Effector memory CD8-positive, alpha-beta T cell (primary cell): ENCODE data around the gene TAS1R2.
A peak's percentile ranks its signal among the peaks of the same experiment; 100 is the strongest.

Source experiments
- ATAC-seq: fragments of 150-1000 bp; cut with Tn5 transposase; replicated peaks from 2 replicates; pipeline ENCODE4 v1.10.0; 2021; ENCODE audit warnings: mild to moderate bottlenecking, moderate library complexity
- DNase-seq, 3 experiments: peaks; one replicate each; pipeline ENCODE4 v3.0.0; 2021
- H3K27ac Mint-ChIP-seq, 2 donors: one replicate each; pipeline ENCODE4 v1.8.0; 2022; ENCODE audit warnings: mild to moderate bottlenecking in 2 of 2, mixed read lengths in 2 of 2, moderate library complexity in 2 of 2
- H3K27me3 Mint-ChIP-seq, 2 donors: one replicate each; pipeline ENCODE4 v1.8.0; 2022; ENCODE audit warnings: mixed read lengths in 2 of 2
- H3K36me3 Mint-ChIP-seq: one replicate; pipeline ENCODE4 v1.8.0; 2022; ENCODE audit warnings: mild to moderate bottlenecking, moderate library complexity, mixed read lengths; ENCODE audit not compliant: insufficient read depth
- H3K4me1 Mint-ChIP-seq, 2 donors: one replicate each; pipeline ENCODE4 v1.8.0; 2022; ENCODE audit warnings: low read depth in 2 of 2, mixed read lengths in 2 of 2
- H3K4me3 Mint-ChIP-seq, 2 donors: one replicate each; pipeline ENCODE4 v1.8.0; 2022; ENCODE audit warnings: mild to moderate bottlenecking in 2 of 2, mixed read lengths in 2 of 2, moderate library complexity in 2 of 2
- H3K9me3 Mint-ChIP-seq, 2 donors: one replicate each; pipeline ENCODE4 v1.8.0; 2022; ENCODE audit warnings: mixed read lengths in 2 of 2

TAS1R2 gene

DNA sequence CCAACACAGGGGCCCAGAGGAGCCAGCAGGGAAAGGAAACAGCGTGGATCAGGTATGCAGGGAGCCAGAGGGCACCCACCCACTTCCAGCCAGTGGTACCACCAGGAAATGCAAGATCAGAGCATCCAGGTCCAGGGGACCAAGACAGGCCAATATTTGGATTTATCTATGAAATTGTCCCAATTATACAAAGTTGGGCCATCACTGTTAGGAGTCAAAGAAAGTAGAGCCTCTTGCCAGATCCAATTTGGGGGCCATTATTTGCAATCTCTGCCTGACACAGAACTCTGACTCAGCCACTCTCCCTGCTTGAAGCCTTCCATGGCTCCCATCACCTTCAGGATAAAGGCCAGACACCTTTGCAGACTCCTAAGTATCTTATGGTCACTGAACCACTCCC is 21.1 kb upstream of the TAS1R2 start:
- Mint-ChIP-seq H3K27ac (no peak overlapping the region), H3K4me1 (no peaks in the 10 kb centered on the region), H3K9me3 (no peaks in the 10 kb centered on the region), H3K4me3 (no peak overlapping the region), H3K27me3 (no peaks in the 10 kb centered on the region), H3K36me3 (no peaks in the 10 kb centered on the region)
- ATAC-seq, result no peak
- DNase-seq, result no peak

GRCh38 chr1:18879791-18880309 is 20.4 kb upstream of the TAS1R2 start:
- no peak overlapping the region for H3K27ac Mint-ChIP-seq
- ATAC-seq (no peak), DNase-seq (no peak)
- no peaks in the 10 kb centered on the region for H3K27me3 Mint-ChIP-seq
- H3K4me1 Mint-ChIP-seq, result no peaks in the 10 kb centered on the region
- H3K4me3 Mint-ChIP-seq, result no peak overlapping the region
- H3K36me3 Mint-ChIP-seq, result no peaks in the 10 kb centered on the region
- no peaks in the 10 kb centered on the region for H3K9me3 Mint-ChIP-seq

- H3K27me3 Mint-ChIP-seq, result no peaks in the 10 kb centered on the region
- no peak for DNase-seq
- no peaks in the 10 kb centered on the region for H3K9me3 Mint-ChIP-seq
- ATAC-seq, result no peak
- H3K36me3 Mint-ChIP-seq, result no peaks in the 10 kb centered on the region
- H3K4me3 Mint-ChIP-seq, result no peak overlapping the region
- no peaks in the 10 kb centered on the region for H3K4me1 Mint-ChIP-seq
- no peak overlapping the region for H3K27ac Mint-ChIP-seq
These were observed 19.8 kb upstream of the TAS1R2 start for GRCh38 chr1:18879215-18879790.

DNA sequence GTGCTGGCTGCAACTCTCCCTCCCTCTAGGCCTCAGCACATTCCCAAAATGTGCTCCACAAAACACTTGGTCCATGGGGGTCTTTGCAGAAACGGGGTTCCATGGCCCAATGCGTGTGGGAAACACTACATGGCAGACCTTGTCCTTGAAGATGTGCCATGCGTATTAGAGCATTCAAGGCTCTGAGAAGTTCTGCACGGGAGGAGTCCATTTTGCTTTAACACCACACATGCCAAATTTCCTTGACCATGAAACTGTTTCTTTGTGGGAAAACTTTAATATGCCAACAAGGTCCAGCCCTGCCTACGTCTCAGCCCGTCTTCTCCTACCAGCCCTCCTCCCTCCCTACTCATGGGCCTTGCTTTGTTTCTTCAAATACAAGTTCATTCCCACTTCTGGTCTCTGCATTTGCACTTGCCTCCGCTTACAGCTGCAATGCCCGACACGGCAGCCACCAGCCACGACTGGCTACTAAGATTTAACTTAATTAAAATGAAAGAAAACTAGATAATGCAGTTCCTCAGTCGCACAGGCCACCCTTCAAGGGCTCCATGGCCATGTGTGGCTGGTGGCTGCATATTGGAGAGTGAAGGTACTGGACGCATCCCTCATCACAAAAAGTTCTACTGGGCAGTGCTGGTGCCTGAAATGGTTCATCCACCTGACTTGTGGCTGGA is 19.2 kb upstream of the TAS1R2 start:
- Mint-ChIP-seq H3K36me3 (no peaks in the 10 kb centered on the region), H3K4me1 (no peaks in the 10 kb centered on the region), H3K27me3 (no peaks in the 10 kb centered on the region), H3K9me3 (no peaks in the 10 kb centered on the region), H3K4me3 (no peak overlapping the region), H3K27ac (no peak overlapping the region)
- ATAC-seq (no peak), DNase-seq (no peak)

- no peaks in the 10 kb centered on the region for H3K27me3 Mint-ChIP-seq
These were observed 17.8 kb upstream of the TAS1R2 start for GRCh38 chr1:18877282-18877681.

GRCh38 chr1:18876210-18876609 is 16.8 kb upstream of the TAS1R2 start:
- H3K4me1 Mint-ChIP-seq, result no peaks in the 10 kb centered on the region
- H3K36me3 Mint-ChIP-seq, result peaks cover 1% of the 10 kb centered on the region
- no peak overlapping the region for H3K4me3 Mint-ChIP-seq
- H3K9me3 Mint-ChIP-seq, result no peaks in the 10 kb centered on the region
- DNase-seq, result no peak
- no peak for ATAC-seq
- peak overlapping the region in 1 of 2 donors; percentile 29 for H3K27ac Mint-ChIP-seq
- no peaks in the 10 kb centered on the region for H3K27me3 Mint-ChIP-seq

More at GRCh38 chr1:18877282-18877681, 17.8 kb upstream of the TAS1R2 start:
- no peak for DNase-seq
- no peaks in the 10 kb centered on the region for H3K9me3 Mint-ChIP-seq
- H3K27ac Mint-ChIP-seq, result no peak overlapping the region
- no peak overlapping the region for H3K4me3 Mint-ChIP-seq
- no peaks in the 10 kb centered on the region for H3K4me1 Mint-ChIP-seq
- ATAC-seq, result no peak
- no peaks in the 10 kb centered on the region for H3K36me3 Mint-ChIP-seq

DNA sequence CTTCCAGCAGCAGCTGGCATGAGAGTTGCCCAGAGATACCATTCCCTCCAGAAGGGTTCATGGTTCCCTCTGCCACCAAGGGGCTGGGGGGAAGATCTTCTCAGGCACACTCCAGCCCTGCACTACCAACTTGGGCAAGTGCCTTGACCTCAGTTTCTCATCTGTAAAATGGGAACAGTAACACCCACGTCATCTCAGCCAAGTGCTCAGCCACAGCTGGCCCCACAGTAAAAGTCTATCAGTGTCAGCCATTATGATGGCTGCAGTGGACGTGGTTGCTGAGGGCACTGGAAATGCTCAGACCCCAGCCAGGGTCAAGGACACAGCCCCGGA is 16.3 kb upstream of the TAS1R2 start:
- Mint-ChIP-seq H3K4me1 (no peaks in the 10 kb centered on the region), H3K4me3 (no peak overlapping the region), H3K9me3 (no peaks in the 10 kb centered on the region), H3K36me3 (peaks cover 4% of the 10 kb centered on the region), H3K27ac (peak overlapping the region in 1 of 2 donors; percentile 29), H3K27me3 (no peaks in the 10 kb centered on the region)
- DNase-seq, result no peak
- no peak for ATAC-seq

DNA sequence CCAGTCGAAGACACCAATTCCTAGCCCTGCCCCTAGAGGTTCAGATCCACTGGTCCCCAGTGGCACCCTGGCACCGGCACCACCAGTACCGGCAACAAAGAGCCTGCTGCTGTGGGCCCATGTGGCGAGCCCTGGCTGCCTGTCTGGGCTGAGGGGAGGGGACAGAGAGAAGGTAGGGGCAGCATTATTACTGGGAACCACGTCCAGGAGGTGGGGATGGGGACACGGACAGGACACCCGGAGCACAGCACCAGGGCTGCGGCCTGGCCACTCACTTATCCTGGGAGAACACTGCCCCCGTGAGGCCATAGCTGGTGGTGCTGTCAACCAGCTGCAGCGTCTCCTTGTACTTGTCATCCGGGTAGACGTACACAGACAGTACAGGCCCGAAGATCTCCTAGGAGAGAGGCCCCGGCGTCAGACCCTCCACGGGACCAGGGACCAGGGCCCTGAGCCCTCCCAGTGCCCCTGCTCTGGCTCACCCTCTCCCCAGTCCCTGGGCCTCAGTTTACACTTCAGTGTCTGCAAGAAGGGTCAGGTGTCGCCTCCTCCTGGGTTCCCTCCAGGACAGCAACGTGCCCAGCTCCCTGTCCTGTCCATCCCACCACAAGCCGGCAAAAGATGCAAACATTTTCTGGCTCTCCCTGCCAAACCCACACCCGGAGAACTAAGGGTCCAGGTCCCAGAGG is 15.8 kb upstream of the TAS1R2 start:
- H3K4me3 Mint-ChIP-seq, result no peak overlapping the region
- peak; percentile 56 for ATAC-seq

GRCh38 chr1:18874600-18874999 is 15.1 kb upstream of the TAS1R2 start:
- DNase-seq, result no peak
- Mint-ChIP-seq H3K4me3 (no peak overlapping the region), H3K36me3 (peaks cover 4% of the 10 kb centered on the region), H3K27me3 (peaks cover 0 to 7% of the 10 kb centered on the region in 2 donors), H3K9me3 (no peaks in the 10 kb centered on the region), H3K27ac (no peak overlapping the region), H3K4me1 (no peaks in the 10 kb centered on the region)
- no peak for ATAC-seq

More for the DNA sequence above, 15.8 kb upstream of the TAS1R2 start:
- Mint-ChIP-seq H3K4me1 (no peaks in the 10 kb centered on the region), H3K27ac (peak overlapping the region in 1 of 2 donors; percentile 29), H3K9me3 (no peaks in the 10 kb centered on the region), H3K36me3 (peaks cover 4% of the 10 kb centered on the region), H3K27me3 (peaks cover 0 to under 1% of the 10 kb centered on the region in 2 donors)
- DNase-seq, result peak; percentile 30 to 64 (median 46)

DNA sequence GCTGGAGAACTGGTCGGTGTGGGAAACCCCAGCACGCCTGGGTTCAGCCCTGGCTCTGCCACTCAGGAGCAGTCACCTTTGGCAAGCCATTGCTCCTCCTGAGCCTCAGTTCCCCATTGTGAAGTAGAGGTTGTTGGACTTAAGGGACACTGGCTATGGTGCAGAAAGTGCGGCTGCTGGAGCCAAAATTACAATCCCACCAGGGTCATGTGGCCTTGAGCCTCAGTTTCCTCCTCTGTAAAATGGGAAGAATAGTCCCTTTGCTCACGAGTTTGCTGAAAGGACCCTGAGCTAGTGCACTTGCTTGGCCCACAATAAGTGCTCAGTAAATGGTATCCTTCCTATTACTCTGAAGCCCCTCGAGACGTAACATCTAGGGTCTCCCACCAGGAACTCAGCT is 14.6 kb upstream of the TAS1R2 start:
- peaks cover 0 to 13% of the 10 kb centered on the region in 2 donors for H3K27me3 Mint-ChIP-seq
- no peak overlapping the region for H3K27ac Mint-ChIP-seq
- no peaks in the 10 kb centered on the region for H3K9me3 Mint-ChIP-seq
- ATAC-seq (no peak), DNase-seq (no peak)
- H3K36me3 Mint-ChIP-seq, result peaks cover 4% of the 10 kb centered on the region
- H3K4me1 Mint-ChIP-seq, result no peaks in the 10 kb centered on the region
- no peak overlapping the region for H3K4me3 Mint-ChIP-seq

- Mint-ChIP-seq H3K9me3 (no peaks in the 10 kb centered on the region), H3K27me3 (peaks cover 6 to 29% of the 10 kb centered on the region in 2 donors), H3K4me1 (no peaks in the 10 kb centered on the region), H3K4me3 (no peak overlapping the region), H3K36me3 (peaks cover 4% of the 10 kb centered on the region), H3K27ac (no peak overlapping the region)
- DNase-seq (no peak), ATAC-seq (no peak)
These were observed 12.7 kb upstream of the TAS1R2 start for GRCh38 chr1:18872071-18872611.

DNA sequence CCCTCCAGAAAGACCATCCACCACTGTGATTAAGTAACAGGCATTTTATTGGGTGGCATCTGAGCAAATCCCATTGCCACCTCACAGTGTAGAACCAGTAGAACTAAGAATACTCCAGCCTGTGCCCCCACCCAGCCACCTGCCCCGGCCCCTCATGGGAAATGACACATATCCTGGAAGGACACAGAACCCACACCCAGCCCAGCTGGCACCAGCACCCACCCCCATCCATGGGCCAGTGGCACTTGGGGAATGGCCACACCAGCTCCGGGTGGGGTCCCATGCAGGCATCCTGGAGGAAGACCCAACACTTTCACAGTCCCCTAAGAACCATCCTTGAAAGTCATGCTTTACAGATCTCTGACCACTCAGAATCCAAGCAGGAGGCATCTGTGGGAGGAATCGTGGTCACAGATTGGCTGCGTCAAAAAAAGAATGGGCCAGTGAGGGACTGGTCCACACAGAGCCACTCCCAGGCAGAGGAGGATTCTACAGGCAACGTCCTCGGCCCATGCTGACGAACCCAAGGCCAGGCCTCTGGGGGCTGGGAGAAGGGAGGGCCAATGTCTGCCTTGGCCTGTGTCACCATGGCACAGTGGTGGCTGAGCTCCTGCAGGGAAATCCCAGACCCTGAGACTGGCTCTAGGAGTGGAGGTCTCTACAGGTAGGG is 12.1 kb upstream of the TAS1R2 start:
- H3K4me3 Mint-ChIP-seq, result no peak overlapping the region
- H3K27ac Mint-ChIP-seq, result no peak overlapping the region
- H3K27me3 Mint-ChIP-seq, result peaks cover 10 to 35% of the 10 kb centered on the region in 2 donors
- no peak for ATAC-seq
- no peak for DNase-seq
- H3K36me3 Mint-ChIP-seq, result peaks cover 4% of the 10 kb centered on the region
- no peaks in the 10 kb centered on the region for H3K4me1 Mint-ChIP-seq
- H3K9me3 Mint-ChIP-seq, result no peaks in the 10 kb centered on the region

GRCh38 chr1:18870957-18871356 is 11.5 kb upstream of the TAS1R2 start:
- ATAC-seq (no peak), DNase-seq (no peak)
- Mint-ChIP-seq H3K27ac (no peak overlapping the region), H3K27me3 (peaks cover 13 to 41% of the 10 kb centered on the region in 2 donors), H3K4me1 (no peaks in the 10 kb centered on the region), H3K36me3 (peaks cover 4% of the 10 kb centered on the region), H3K4me3 (no peak overlapping the region), H3K9me3 (no peaks in the 10 kb centered on the region)
